HCT116 (cell line): ENCODE measurements around the gene KCNQ4. TPM values are rescaled to one million over a fixed set of nuclear protein-coding genes. Genes with fewer than 3 reads are reported as not detected.

Experiments used
- ATAC-seq: fragments of 200-7000 bp; cut with Tn5 transposase; 2 replicates; pipeline ENCODE4 v1.9.1; 2020; ENCODE audit warnings: mild to moderate bottlenecking, moderate library complexity
- BruUV-seq: library from RNA; stranded (reverse); fragments of 400-500 nt; replicated peaks from 2 replicates; lab custom pipeline; 2021; lab: Mats Ljungman, UMichigan
- CTCF ChIA-PET: fragments of 300-600 bp; sonication (Branson Sonifier 250); formaldehyde crosslinking; loops from one replicate; lab custom pipeline; 2021; ENCODE audit warnings: antibody characterized with exemption; lab: Charles Lee
- POLR2A ChIA-PET: fragments of 300-600, 350-600 bp; sonication (Branson Sonifier 250); formaldehyde crosslinking; loops from one replicate; lab custom pipeline; 2021; ENCODE audit warnings: antibody characterized with exemption; lab: Charles Lee
- RAD21 ChIA-PET, 2 experiments: fragments of 300-600 bp; sonication (Branson Sonifier 250); formaldehyde crosslinking; loops; one replicate each; lab custom pipeline; 2023; ENCODE audit warnings: low total read pairs in 2 of 2; ENCODE audit not compliant: uncharacterized antibody in 2 of 2, unreplicated experiment in 2 of 2, low non-redundant PET in 1 of 2; lab: Charles Lee
- DNase-seq: peaks from one replicate; pipeline ENCODE4 v3.0.0-alpha.2; 2010; ENCODE audit warnings: low read depth, low spot score
- H2AFZ ChIP-seq: fragments of 200-600 bp; shearing (Covaris generic), sonication (generic); 2 replicates; pipeline ENCODE4 v1.6.1; 2017; ENCODE audit warnings: low read depth, mixed run types, mixed read lengths, antibody characterized with exemption, low read length; ENCODE audit not compliant: poor library complexity, severe bottlenecking
- H3K27ac ChIP-seq: 2 replicates; pipeline ENCODE4 v1.5.1; 2012; ENCODE audit warnings: low read depth, low read length
- H3K27me3 ChIP-seq: fragments of 200-600 bp; sonication (generic); 2 replicates; pipeline ENCODE4 v1.6.1; 2016; ENCODE audit warnings: mixed run types, low read length, mixed read lengths; ENCODE audit not compliant: insufficient read depth
- H3K36me3 ChIP-seq, 2 experiments: fragments of 200-500 bp in 1 of 2; fragments of 200-600 bp in 1 of 2; sonication (Bioruptor generic) in 1 of 2; sonication (generic) in 1 of 2; 2 replicates each; pipeline versions ENCODE4 v1.5.1 to v1.6.1; 2014 to 2016; ENCODE audit warnings: low read length in 2 of 2, inconsistent platforms in 1 of 2, mixed read lengths in 1 of 2, mixed run types in 1 of 2; ENCODE audit not compliant: insufficient read depth in 2 of 2, control insufficient read depth in 1 of 2
- H3K4me1 ChIP-seq, 2 experiments: fragments of 200-600 bp in 1 of 2; sonication (generic) in 1 of 2; 2 replicates each; pipeline versions ENCODE4 v1.5.1 to v1.6.1; 2012 to 2017; ENCODE audit warnings: low read length in 2 of 2, inconsistent platforms in 1 of 2, mild to moderate bottlenecking in 1 of 2, mixed read lengths in 1 of 2, mixed run types in 1 of 2, moderate library complexity in 1 of 2; ENCODE audit not compliant: insufficient read depth in 2 of 2, control insufficient read depth in 1 of 2
- H3K4me2 ChIP-seq: fragments of 200-600 bp; sonication (generic); 2 replicates; pipeline ENCODE4 v1.6.1; 2017; ENCODE audit warnings: mixed run types, low read length, mixed read lengths
- H3K4me3 ChIP-seq, 2 experiments: fragments of 200-600 bp in 1 of 2; sonication (generic) in 1 of 2; replicated peaks in 1 of 2; 2 replicates each; pipeline ENCODE4 v1.5.1; 2011 to 2016; ENCODE audit warnings: low read length in 2 of 2, control low read depth in 1 of 2, low read depth in 1 of 2, mild to moderate bottlenecking in 1 of 2, mixed read lengths in 1 of 2, mixed run types in 1 of 2
- H3K79me2 ChIP-seq: fragments of 200-600 bp; sonication (generic); 2 replicates; pipeline ENCODE4 v1.6.1; 2017; ENCODE audit warnings: mild to moderate bottlenecking, mixed run types, low read length, moderate library complexity, mixed read lengths; ENCODE audit not compliant: insufficient read depth
- H3K9ac ChIP-seq: fragments of 200-600 bp; sonication (generic); 2 replicates; pipeline ENCODE4 v1.6.1; 2016; ENCODE audit warnings: low read length, mixed read lengths
- H3K9me2 ChIP-seq: fragments of 200-600 bp; sonication (generic), shearing (Covaris generic); 2 replicates; pipeline ENCODE4 v1.6.1; 2017; ENCODE audit warnings: mixed run types, mild to moderate bottlenecking, moderate library complexity; ENCODE audit not compliant: insufficient read depth
- H3K9me3 ChIP-seq, 2 experiments: fragments of 200-500 bp in 1 of 2; fragments of 200-600 bp in 1 of 2; sonication (Bioruptor generic) in 1 of 2; sonication (generic) in 1 of 2; 2 replicates each; pipeline ENCODE4 v1.6.1; 2014 to 2017; ENCODE audit warnings: low read length in 2 of 2, mixed read lengths in 2 of 2, inconsistent platforms in 1 of 2, low read depth in 1 of 2, mild to moderate bottlenecking in 1 of 2, mixed run types in 1 of 2, moderate library complexity in 1 of 2; ENCODE audit not compliant: control insufficient read depth in 1 of 2, insufficient read depth in 1 of 2
- H4K20me1 ChIP-seq: fragments of 200-600 bp; sonication (generic), shearing (Covaris generic); 2 replicates; pipeline ENCODE4 v1.6.1; 2017; ENCODE audit warnings: mixed run types, mild to moderate bottlenecking, moderate library complexity; ENCODE audit not compliant: insufficient read depth
- CTCF ChIP-seq, 3 experiments: fragments of 200-600 bp in 1 of 3; sonication (generic) in 1 of 3; IDR thresholded peaks in 2 of 3; conservative IDR thresholded peaks in 1 of 3; 2 replicates each; pipeline ENCODE4 v1.5.1; 2012 to 2017; ENCODE audit warnings: low read depth in 2 of 3, low read length in 2 of 3, antibody characterized with exemption in 1 of 3, borderline replicate concordance in 1 of 3, control low read depth in 1 of 3, mild to moderate bottlenecking in 1 of 3, mixed read lengths in 1 of 3, mixed run types in 1 of 3, moderate library complexity in 1 of 3; ENCODE audit not compliant: insufficient read depth in 1 of 3
- EGR1 ChIP-seq: IDR thresholded peaks from 2 replicates; pipeline ENCODE4 v1.6.1; 2012; ENCODE audit warnings: low read depth
- POLR2A ChIP-seq: IDR thresholded peaks from 2 replicates; pipeline ENCODE4 v1.7.0; 2011; ENCODE audit warnings: borderline replicate concordance; ENCODE audit not compliant: insufficient read depth, insufficient read length; ENCODE audit errors: extremely low read depth
- REST ChIP-seq: IDR thresholded peaks from 2 replicates; pipeline ENCODE4 v1.6.1; 2012; ENCODE audit warnings: low read depth
- SRF ChIP-seq: IDR thresholded peaks from 2 replicates; pipeline ENCODE4 v1.6.1; 2012; ENCODE audit warnings: low read depth
- intact Hi-C: fragments of 100-400 bp; cut with micrococcal nuclease; formaldehyde crosslinking; loops from 2 replicates; pipeline ENCODE4 v1.10.0; 2022
- total RNA-seq: library from RNA; stranded (reverse); gene quantifications from one replicate; pipeline ENCODE4 v1.2.1, GENCODE V29; 2021; ENCODE audit not compliant: unreplicated experiment

Gene KCNQ4
- total RNA-seq, 1 experiment from 2014 or later: 4.1 TPM

GRCh38 chr1:40755067-40755466 lies 28.5 kb upstream of the KCNQ4 start:
- Histone ChIP-seq H3K27ac (no peak overlapping the region), H3K4me1 (peaks cover 4% of the 10 kb centered on the region in 2 experiments; a peak in 2 of 4 replicates), H3K27me3 (no peaks in the 10 kb centered on the region), H3K9me3 (no peaks in the 10 kb centered on the region), H3K9ac (no peak overlapping the region), H3K79me2 (no peaks in the 10 kb centered on the region), H4K20me1 (no peaks in the 10 kb centered on the region)
- no peak for DNase-seq
- RAD21 ChIA-PET: no interaction called here
- intact Hi-C loops: no loop called here
- CTCF ChIA-PET: no interaction called here
- BruUV-seq: no TSS peak
- TF ChIP-seq POLR2A (no peak), REST (no peak), EGR1 (no peak), SRF (no peak), CTCF (IDR thresholded peaks at IDR 0.05 in 2 of 3, conservative IDR thresholded peaks at IDR 0.05 in 1 of 3; ENCODE audit: borderline replicate concordance in 1 of 3, insufficient read depth in 1 of 3, low read depth in 2 of 3, low read length in 2 of 3) (no peak)
- TF ChIP-seq, all 23 proteins: peak for 0
- ATAC-seq: no peak
- Histone ChIP-seq H3K36me3 (peaks cover 19 to 24% of the 10 kb centered on the region in 2 experiments), H3K4me2 (no peak overlapping the region), H2AFZ (no peak overlapping the region), H3K4me3 (no peak overlapping the region), H3K9me2 (no peaks in the 10 kb centered on the region)
- POLR2A ChIA-PET: no interaction called here
